ENCODE results near the gene ELMO1. TPM values are rescaled to one million over a fixed set of nuclear protein-coding genes. Genes with fewer than 3 reads are reported as not detected.

The ELMO1 gene
- total RNA-seq, 1 experiment from 2014 or later: 7.8 TPM

GRCh38 chr7:37079420-37079819, 369.2 kb downstream of the ELMO1 start:
- no peaks in the 10 kb centered on the region for H3K36me3 Mint-ChIP-seq (ENCODE audit: insufficient read depth in 1 of 3, low read depth in 3 of 3)
- Histone ChIP-seq H2BK20ac (ENCODE audit: low read depth, low read length, poor library complexity, severe bottlenecking) (no peak overlapping the region), H3K56ac (ENCODE audit: insufficient read length, low read depth, low read length) (no peak overlapping the region), H3K27me3 (ENCODE audit: insufficient read depth, low read length) (no peaks in the 10 kb centered on the region), H4K91ac (ENCODE audit: insufficient read length, low read depth, low read length) (no peak overlapping the region), H3T11ph (ENCODE audit: low read length) (no peak overlapping the region), H3K79me2 (ENCODE audit: insufficient read depth, low read length) (no peaks in the 10 kb centered on the region; the same call in 1 of the 2 replicates), H3K4me1 (ENCODE audit: insufficient read depth, low read length) (no peaks in the 10 kb centered on the region), H3K79me1 (ENCODE audit: insufficient read depth, low read depth, low read length, poor library complexity, severe bottlenecking) (no peaks in the 10 kb centered on the region), H3K4ac (ENCODE audit: low read depth, low read length) (no peak overlapping the region), H2BK12ac (ENCODE audit: insufficient read length, low read depth, low read length) (no peak overlapping the region), H4K5ac (ENCODE audit: insufficient read length, low read depth, low read length) (no peak overlapping the region), H2BK120ac (ENCODE audit: low read depth, low read length, poor library complexity, severe bottlenecking) (no peak overlapping the region), H4K20me1 (ENCODE audit: control insufficient read depth, insufficient read depth, insufficient read length) (no peaks in the 10 kb centered on the region), H3K14ac (ENCODE audit: insufficient read depth, low read length) (no peak overlapping the region), H3K4me2 (ENCODE audit: insufficient read depth, insufficient read length, low read length) (no peak overlapping the region), H3K23ac (ENCODE audit: insufficient read length, low read depth, low read length) (no peak overlapping the region), H3K23me2 (ENCODE audit: insufficient read length, low read depth, low read length, poor library complexity, severe bottlenecking) (no peaks in the 10 kb centered on the region), H2BK15ac (ENCODE audit: low read depth, low read length) (no peak overlapping the region), H2AK5ac (ENCODE audit: insufficient read length, low read length) (no peak overlapping the region), H3K27ac (ENCODE audit: insufficient read length, low read depth, low read length) (no peak overlapping the region), H4K8ac (replicated peaks; ENCODE audit: insufficient read length, low read depth, low read length) (no peak overlapping the region), H3K9me3 (ENCODE audit: control insufficient read depth, low read depth, low read length) (no peaks in the 10 kb centered on the region), H3K9ac (ENCODE audit: extremely low read depth, insufficient read length, low read length) (no peak overlapping the region), H2AFZ (ENCODE audit: low read length) (no peak overlapping the region), H3K18ac (ENCODE audit: insufficient read length, low read depth, low read length) (no peak overlapping the region), H2BK5ac (ENCODE audit: insufficient read length, low read length) (no peak overlapping the region)
- H3K27me3 Mint-ChIP-seq (ENCODE audit: low read depth): no peaks in the 10 kb centered on the region
- WGBS (ENCODE audit: extremely low coverage, insufficient read length, low lambda C conversion rate): no CpG with 5 or more reads among the region's 1 CpG
- H3K4me3 Mint-ChIP-seq: no peak overlapping the region
- peaks cover 6 to 8% of the 10 kb centered on the region in 2 experiments; a peak in 3 of 4 replicates for H3K4me1 Mint-ChIP-seq
- no peak for DNase-seq
- TF ChIP-seq, protein P1, sequence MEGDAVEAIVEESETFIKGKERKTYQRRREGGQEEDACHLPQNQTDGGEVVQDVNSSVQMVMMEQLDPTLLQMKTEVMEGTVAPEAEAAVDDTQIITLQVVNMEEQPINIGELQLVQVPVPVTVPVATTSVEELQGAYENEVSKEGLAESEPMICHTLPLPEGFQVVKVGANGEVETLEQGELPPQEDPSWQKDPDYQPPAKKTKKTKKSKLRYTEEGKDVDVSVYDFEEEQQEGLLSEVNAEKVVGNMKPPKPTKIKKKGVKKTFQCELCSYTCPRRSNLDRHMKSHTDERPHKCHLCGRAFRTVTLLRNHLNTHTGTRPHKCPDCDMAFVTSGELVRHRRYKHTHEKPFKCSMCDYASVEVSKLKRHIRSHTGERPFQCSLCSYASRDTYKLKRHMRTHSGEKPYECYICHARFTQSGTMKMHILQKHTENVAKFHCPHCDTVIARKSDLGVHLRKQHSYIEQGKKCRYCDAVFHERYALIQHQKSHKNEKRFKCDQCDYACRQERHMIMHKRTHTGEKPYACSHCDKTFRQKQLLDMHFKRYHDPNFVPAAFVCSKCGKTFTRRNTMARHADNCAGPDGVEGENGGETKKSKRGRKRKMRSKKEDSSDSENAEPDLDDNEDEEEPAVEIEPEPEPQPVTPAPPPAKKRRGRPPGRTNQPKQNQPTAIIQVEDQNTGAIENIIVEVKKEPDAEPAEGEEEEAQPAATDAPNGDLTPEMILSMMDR (conservative IDR thresholded peaks at IDR 0.05): no peak
- no peak overlapping the region for H3K27ac Mint-ChIP-seq
- H3K9me3 Mint-ChIP-seq: no peaks in the 10 kb centered on the region
